Measurements from ENCODE around the gene CYP20A1.
"Not testable (repeated sequence)": the region's sequence is repeated elsewhere in the genome, so short reads cannot be mapped to it uniquely, and the experiment has no call there.

The CYP20A1 gene

GRCh38 chr2:203282101-203282500 is 43.3 kb downstream of the CYP20A1 start:
- DNase-seq (ENCODE audit: low read depth): no peak

- no peak for DNase-seq (ENCODE audit: low read depth)
These were observed 47.7 kb downstream of the CYP20A1 start for GRCh38 chr2:203286532-203286931.

GRCh38 chr2:203301667-203302066 is 62.8 kb downstream of the CYP20A1 start:
- no peak for DNase-seq (ENCODE audit: low read depth)

- not testable (repeated sequence) for DNase-seq (ENCODE audit: low read depth)
These were observed 63.8 kb downstream of the CYP20A1 start for GRCh38 chr2:203302586-203302985.

- no peak for DNase-seq (ENCODE audit: low read depth)
These were observed 72.0 kb downstream of the CYP20A1 start for GRCh38 chr2:203310688-203311436.

GRCh38 chr2:203326356-203326755 is 87.5 kb downstream of the CYP20A1 start:
- DNase-seq (ENCODE audit: low read depth): no peak

GRCh38 chr2:203327582-203327900 is 88.7 kb downstream of the CYP20A1 start:
- no peak for DNase-seq (ENCODE audit: low read depth)

GRCh38 chr2:203327901-203328759 is 89.3 kb downstream of the CYP20A1 start, which contains the start of gene ABI2:
ABI2 (plus strand) TSS chr2:203328394; CDS start chr2:203328515, 121 bp downstream.
- DNase-seq (ENCODE audit: low read depth): peak; percentile 72

- no peak for DNase-seq (ENCODE audit: low read depth)
These were observed 90.1 kb downstream of the CYP20A1 start for GRCh38 chr2:203328760-203329540.

GRCh38 chr2:203330434-203330833 is 91.6 kb downstream of the CYP20A1 start:
- DNase-seq (ENCODE audit: low read depth): no peak

GRCh38 chr2:203338322-203338721 is 99.5 kb downstream of the CYP20A1 start:
- no peak for DNase-seq (ENCODE audit: low read depth)

- DNase-seq (ENCODE audit: low read depth): no peak
These were observed 102.1 kb downstream of the CYP20A1 start for GRCh38 chr2:203340791-203341487.

- no peak for DNase-seq (ENCODE audit: low read depth)
These were observed 103.0 kb downstream of the CYP20A1 start for GRCh38 chr2:203341741-203342310.

GRCh38 chr2:203342374-203342773 is 103.6 kb downstream of the CYP20A1 start:
- not testable (repeated sequence) for DNase-seq (ENCODE audit: low read depth)

GRCh38 chr2:203344667-203345066 is 105.8 kb downstream of the CYP20A1 start:
- DNase-seq (ENCODE audit: low read depth): no peak

- DNase-seq (ENCODE audit: low read depth): no peak
These were observed 107.8 kb downstream of the CYP20A1 start for GRCh38 chr2:203346612-203347011.

GRCh38 chr2:203347375-203347774 is 108.6 kb downstream of the CYP20A1 start:
- peak; percentile 45 for DNase-seq (ENCODE audit: low read depth)

GRCh38 chr2:203352604-203353255 is 113.9 kb downstream of the CYP20A1 start:
- DNase-seq (ENCODE audit: low read depth): no peak

GRCh38 chr2:203354966-203355365 is 116.1 kb downstream of the CYP20A1 start:
- no peak for DNase-seq (ENCODE audit: low read depth)

Data from CMK (cell line).